Left cardiac atrium (tissue), 4 donors: Measurements from ENCODE around the gene EFHD1. TPM values are rescaled to one million over a fixed set of nuclear protein-coding genes. Genes with fewer than 3 reads are reported as not detected.

Experiments
- ATAC-seq, 2 donors: fragments of 200-7000 bp; cut with Tn5 transposase; one replicate each; pipeline ENCODE4 v1.9.1; 2020; ENCODE audit warnings: mild to moderate bottlenecking in 2 of 2, moderate library complexity in 2 of 2
- DNase-seq: peaks from one replicate; pipeline ENCODE4 v3.0.0-alpha.2; 2020
- intact Hi-C, 2 donors: fragments of 100-400 bp; cut with DNase I; formaldehyde crosslinking; loops; one replicate each; pipeline versions ENCODE4 v1.14.1 to v1.15.1; 2022 to 2023
- long read RNA-seq: library from polyadenylated mRNA; unstranded; transcript quantifications from one replicate; pipeline ENCODE4 v2.0.0, GENCODE V29; 2021
- total RNA-seq, 2 donors: library from RNA; stranded (reverse); fragmentation: NEBNext Ultra II Directional; extraction: Animal tissue kit (Norgen Biotek cat#: 25700); gene quantifications; one replicate each; pipeline ENCODE4 v1.2.1, GENCODE V29; 2021
- donor health status: DM: no; HTN: yes; CAD: no.
- donor health status: DM: no; HTN: yes; CAD: no; lungs with severe emphysema.
- donor health status: DM: yes; HTN: yes; CAD: no.
- donor health status: Dilated cardiomyopathy.

Gene EFHD1, protein sequence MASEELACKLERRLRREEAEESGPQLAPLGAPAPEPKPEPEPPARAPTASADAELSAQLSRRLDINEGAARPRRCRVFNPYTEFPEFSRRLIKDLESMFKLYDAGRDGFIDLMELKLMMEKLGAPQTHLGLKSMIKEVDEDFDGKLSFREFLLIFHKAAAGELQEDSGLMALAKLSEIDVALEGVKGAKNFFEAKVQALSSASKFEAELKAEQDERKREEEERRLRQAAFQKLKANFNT
- total RNA-seq, result 10 to 100 TPM; 16.9 to 19.3 TPM
- long read RNA-seq, partial matches to known transcripts, result 0 of 1 reads
- long read RNA-seq, other reads (novel, unspliced or antisense), result 0 of 1 reads

DNA sequence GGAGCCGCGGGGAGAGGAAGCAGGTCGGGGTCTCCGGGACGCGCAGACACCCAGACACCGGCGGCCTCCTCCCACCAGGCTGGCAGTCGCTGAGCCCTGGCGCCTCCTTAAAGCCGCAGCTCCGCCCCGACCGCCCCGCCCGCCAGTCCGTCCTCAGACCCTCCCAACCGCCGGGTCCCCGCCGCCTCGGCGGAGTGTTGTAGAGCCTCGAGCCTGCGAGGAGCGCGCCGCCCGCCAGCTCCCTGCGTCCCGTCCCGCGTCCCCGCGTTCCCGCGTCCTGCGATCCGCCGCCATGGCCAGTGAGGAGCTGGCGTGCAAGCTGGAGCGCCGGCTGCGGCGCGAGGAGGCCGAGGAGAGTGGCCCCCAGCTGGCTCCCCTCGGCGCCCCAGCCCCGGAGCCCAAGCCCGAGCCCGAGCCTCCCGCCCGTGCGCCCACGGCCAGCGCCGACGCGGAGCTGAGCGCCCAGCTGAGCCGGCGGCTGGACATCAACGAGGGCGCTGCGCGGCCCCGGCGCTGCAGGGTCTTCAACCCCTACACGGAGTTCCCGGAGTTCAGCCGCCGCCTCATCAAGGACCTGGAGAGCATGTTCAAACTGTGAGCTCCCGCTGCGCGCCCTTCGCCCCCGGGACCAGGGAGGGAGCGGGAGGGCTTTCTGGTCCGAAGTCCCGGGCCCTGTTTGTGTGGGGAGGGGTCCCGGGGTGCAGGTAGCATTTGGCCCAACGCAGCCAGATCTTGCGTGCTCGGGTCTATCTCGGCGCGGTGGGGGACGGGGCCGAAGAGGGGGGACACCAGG, at the start of gene EFHD1:
Gene EFHD1 (plus strand): TSS at position 192 of the 793 bp plus-strand sequence. CDS start 101 bp downstream, at position 293.
- DNase-seq (peak; percentile 82), ATAC-seq (peak; percentile 87 to 92)
- intact Hi-C loops, result no loop called here

DNA sequence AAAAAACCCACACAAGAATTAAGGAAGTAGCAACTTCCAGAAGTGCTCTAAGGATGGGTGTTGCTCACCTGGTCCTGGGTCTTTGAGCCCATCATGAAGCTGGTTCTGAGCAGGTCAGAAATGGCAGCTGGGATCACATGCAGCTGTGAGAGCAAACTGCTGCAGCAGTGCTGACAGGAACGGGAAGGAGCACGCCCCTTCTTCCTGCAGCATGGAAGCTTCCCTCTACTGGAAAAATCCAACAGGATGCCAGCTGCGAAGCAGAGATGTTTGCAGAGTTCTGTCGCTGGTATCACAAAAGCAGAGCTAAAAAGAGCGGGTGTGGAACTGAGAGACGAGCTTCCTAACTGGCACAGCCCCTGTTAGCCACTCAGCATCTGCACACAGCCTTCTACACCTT, 49.2 kb upstream of the EFHD1 start:
- DNase-seq (no peak), ATAC-seq (no peak)
- intact Hi-C loops, result no loop called here

DNA sequence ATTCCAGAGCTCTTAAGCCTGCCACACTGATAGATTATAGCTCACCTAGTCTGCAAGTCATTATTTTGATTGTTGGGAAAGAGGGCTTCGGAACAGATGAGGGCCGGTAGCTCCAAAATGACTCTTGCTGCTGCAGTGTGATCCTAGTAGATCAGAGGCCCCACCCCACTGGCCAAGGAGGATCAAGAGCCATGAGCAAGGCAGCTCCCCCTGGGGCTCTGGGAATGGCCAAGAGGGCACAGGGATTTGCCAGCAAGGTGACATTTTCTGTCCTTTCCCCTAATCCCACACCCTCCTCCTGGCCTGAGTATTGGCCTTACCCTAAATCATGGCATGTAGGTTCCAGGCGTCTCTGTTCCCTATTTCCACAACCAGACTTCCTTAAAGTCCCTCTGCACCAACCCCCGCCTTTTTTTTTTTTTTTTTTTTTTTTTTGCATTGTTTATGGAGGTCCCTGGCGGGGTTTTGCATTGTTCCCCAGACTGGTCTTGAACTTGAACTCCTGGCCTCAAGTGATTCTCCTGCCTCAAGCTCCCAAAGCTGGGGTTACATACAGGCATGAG, 46.4 kb upstream of the EFHD1 start:
- DNase-seq (no peak), ATAC-seq (no peak)
- intact Hi-C loops, result no loop called here

DNA sequence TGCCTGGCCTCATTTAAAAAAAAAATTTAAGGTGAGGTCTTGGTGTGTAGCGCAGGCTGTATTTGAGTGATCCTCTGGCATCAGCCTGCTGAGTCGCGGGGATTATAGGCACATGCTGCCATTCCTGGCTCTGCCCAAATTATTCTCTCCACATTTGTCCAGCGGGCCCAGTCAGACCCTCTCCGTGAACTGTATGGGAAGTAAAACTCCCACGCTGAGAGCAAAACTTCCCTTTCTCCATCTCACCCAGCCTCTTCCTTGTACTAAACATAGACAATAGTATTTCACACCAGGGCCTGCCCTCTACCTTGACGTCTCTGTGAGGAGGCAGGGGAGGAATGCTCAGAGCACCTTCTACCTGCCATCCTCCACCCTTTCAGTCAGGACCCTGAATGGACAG, 45.9 kb upstream of the EFHD1 start:
- ATAC-seq, result no peak
- intact Hi-C loops, result no loop called here
- DNase-seq, result no peak

GRCh38 chr2:232588031-232588430, 45.4 kb upstream of the EFHD1 start:
- DNase-seq (no peak), ATAC-seq (no peak)
- intact Hi-C loops, result no loop called here

DNA sequence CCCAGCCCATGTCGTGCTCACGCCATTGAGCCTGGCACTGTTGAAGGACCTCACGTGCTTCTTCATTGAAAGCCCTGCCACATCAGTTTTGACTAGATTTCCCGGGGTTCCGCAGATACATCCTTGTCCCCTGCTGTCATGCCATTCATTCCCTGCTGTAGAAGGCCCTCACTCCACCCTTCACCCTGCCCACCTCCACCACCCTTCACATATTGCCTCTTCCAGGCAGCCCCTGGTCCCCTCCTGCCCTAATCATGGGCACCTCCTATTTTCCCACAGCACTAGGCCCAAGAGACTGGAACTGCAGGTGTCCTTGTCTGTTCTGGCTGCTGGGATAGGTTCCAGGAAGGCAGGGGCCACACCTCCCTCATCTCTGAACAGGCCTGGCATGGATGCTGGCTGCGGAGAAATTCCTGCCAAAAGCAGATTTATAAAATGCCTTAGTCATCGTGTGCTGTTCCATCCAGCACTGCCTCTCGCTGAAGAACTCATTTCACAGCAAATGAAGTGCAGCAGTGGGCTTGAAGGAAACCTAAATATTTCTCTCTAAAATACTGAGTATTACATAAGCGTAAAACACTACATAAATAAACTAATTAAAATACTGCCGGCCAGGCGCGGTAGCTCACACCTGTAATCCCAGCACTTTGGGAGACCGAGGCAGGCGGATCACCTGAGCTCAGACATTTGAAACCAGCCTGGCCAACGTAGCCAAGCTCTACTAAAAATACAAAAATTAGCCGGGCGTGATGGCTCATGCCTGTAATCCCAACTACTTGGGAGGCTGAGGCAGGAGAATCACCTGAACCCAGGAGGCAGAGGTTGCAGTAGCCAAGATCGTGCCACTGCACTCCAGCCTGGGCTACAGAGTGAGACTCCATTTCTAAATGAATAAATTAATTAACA, 44.5 kb upstream of the EFHD1 start:
- DNase-seq (peak; percentile 57), ATAC-seq (peak; percentile 74 to 82)
- intact Hi-C loops, result no loop called here

GRCh38 chr2:232592772-232593395, 40.5 kb upstream of the EFHD1 start:
- intact Hi-C loops, result no loop called here
- DNase-seq, result no peak
- ATAC-seq, result peak in 1 of 2 donors; percentile 70

- ATAC-seq (no peak), DNase-seq (no peak)
- intact Hi-C loops, result no loop called here
These were observed 39.4 kb upstream of the EFHD1 start for GRCh38 chr2:232593982-232594381.

- no peak for ATAC-seq
These were observed 35.9 kb upstream of the EFHD1 start for GRCh38 chr2:232597362-232598079.

DNA sequence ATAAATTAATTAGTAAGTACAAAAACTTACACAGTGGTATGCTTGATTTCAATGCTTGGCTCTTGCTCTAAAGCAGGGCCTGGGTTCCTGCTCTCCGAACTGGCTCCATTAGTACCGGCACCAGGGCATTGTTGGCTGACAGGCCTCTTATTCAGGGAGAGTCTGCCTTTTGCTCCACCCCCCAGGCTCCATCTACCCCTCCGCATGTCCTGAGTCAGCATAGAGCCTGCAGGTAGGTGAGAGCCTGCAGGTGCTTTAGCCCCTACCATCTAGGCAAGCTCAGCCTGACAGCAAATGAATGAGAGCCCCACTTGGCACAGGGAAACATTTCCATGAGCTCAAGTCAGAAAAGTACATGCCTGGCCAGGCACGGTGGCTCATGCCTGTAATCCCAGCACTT, 35.1 kb upstream of the EFHD1 start:
- ATAC-seq, result no peak
- no peak for DNase-seq
- intact Hi-C loops, result no loop called here

More at GRCh38 chr2:232597362-232598079, 35.9 kb upstream of the EFHD1 start:
- no peak for DNase-seq
- intact Hi-C loops, result no loop called here

DNA sequence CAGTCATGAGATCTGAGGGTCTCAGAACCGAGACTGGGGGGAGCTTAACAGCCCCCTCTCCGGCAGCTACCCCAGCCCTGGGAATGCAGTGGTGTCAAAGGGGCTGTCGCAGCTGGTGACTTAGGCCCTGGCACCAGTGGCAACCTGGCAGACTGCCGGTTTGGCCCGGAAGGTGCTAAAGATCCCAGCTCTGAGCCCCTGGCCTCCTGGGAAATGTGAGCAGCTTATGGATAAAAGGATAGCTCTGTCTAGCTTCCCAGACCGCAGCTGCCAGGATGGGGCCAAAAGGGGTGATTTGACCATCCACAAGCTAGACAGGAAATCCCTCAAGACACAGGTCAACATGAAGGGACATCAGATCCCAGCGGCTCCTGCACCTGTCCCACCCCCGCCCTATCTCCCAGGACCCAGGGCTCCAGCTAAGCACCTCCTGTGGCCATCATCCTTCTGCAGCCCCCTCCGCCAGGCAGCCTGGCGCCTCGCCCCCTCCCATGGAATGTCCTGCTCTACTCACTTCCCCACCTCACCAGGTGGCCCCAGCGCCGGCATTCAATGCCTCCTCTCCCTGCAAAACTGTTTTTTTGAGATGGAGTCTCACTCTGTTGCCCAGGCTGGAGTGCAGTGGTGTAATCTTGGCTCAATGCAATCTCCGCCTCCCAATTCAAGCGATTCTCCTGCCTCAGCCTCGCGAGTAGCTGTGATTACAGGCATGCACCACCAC, 33.2 kb upstream of the EFHD1 start:
- DNase-seq (no peak), ATAC-seq (no peak)
- intact Hi-C loops, result no loop called here

DNA sequence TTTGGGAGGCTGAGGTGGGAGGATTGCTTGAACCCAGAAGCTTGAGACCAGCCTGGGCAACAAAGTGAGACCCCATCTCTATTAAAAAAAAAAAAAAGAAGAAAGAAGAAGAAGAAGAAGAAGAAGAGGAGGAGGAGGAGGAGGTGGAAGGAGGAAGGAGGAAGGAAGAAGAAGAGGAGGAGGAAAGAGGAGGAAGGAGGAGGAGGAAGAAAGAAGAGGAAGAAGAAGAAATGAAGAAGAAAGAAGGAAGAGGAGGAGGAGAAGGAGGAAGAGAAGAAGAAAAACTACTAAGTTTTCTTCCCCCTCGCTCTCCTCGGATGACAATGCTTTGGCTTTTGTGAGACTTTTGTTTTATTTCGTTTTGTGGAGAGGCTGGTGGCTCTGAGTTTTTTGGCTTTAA, 30.1 kb upstream of the EFHD1 start:
- intact Hi-C loops, result no loop called here
- no peak for DNase-seq
- ATAC-seq, result no peak

DNA sequence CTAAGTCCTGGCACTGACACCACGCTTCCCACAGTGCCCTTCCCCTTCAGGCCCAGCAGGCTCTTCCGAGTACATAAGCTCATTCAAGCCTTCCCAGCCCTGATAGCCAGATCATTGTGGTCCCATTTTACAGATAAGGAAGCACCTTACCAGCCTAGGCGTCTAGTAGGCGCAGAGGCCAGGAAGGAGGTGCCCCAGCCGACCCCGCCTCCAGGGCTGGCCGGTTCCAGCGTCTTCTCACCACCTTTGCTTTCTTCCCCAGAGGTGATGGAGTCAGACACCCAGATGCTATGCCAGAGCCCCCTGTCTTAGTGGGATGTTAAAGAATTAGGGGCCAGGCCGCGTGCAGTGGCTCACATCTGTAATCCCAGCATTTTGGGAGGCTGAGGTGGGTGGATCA, 28.9 kb upstream of the EFHD1 start:
- no peak for ATAC-seq
- DNase-seq, result no peak
- intact Hi-C loops, result no loop called here

GRCh38 chr2:232607011-232607410, 26.4 kb upstream of the EFHD1 start:
- no peak for ATAC-seq
- intact Hi-C loops, result loop anchor here in 1 of 2 donors (2.0 to 5.0 kb wide), 3 partner anchors 62 to 645 kb away; partner anchors contain the start of gene ATG16L1

DNA sequence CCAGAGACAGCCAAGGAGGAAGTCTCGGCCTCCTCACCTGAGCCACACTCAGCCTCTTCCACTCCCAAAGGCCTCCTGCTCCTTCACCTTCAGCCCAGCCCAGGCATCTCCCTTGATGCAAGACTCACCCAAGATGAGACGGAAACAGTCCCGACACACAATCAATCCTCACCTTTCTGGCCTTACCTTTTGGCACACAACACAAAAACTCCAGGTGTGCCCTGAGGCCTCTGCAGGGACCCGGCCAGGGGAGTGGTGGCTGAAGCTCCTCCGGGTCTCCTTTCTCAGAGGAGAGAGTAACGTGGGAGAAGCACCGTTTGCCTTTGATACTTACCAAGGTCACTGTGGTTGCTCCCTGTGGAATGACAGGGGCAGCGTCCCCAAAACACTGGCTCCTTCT, 23.8 kb upstream of the EFHD1 start:
- no peak for DNase-seq
- intact Hi-C loops, result loop anchor here (5.0 to 10.0 kb wide), 3 partner anchors 55 to 643 kb away; partner anchors contain the start of gene ATG16L1 (in 1 of the 2)
- no peak for ATAC-seq

More at GRCh38 chr2:232607011-232607410, 26.4 kb upstream of the EFHD1 start:
- no peak for DNase-seq

DNA sequence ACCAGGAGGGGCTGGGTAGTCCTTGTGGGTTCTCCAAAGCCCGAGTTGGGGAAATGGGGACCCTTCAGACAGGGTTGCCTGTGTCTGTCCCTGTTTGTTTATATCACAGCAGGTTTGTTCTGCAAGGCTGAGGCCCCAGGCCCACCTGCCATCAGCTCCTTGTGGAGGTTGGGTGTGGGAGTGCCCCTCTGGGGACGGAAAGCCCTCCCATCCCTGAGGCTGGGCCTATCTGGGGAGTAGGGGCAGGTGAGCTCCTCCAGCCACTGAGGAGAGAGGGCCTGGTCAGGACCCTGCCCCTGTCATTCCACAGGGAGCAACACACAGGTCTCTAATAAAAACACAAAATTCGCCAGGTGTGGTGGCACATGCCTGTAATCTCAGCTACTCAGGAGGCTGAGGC, 23.3 kb upstream of the EFHD1 start:
- no peak for ATAC-seq
- intact Hi-C loops, result loop anchor here in 1 of 2 donors (10.0 kb wide), 1 partner anchor 55 kb away; no protein-coding TSS in a partner anchor
- no peak for DNase-seq

DNA sequence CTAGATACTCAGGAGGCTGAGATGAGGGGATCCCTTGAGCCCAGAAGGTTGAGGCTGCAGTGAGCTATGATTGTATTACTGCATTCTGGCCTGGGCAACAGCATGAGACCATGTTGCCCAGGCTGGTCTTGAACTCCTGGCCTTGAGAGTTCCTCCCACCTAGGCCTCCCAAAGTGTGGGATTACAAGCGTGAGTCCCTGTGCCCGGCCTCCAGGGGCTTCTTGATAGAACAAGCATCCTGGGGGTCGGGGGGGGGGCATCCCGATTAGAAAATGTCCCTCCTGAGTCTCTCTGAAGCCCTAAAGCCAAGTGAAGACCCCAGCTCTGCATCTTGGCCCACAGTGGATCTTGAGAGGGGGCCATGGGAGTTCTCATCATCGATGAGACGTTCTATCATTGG, 22.3 kb upstream of the EFHD1 start:
- ATAC-seq (no peak), DNase-seq (no peak)
- intact Hi-C loops, result loop anchor here in 1 of 2 donors (10.0 kb wide), 1 partner anchor 54 kb away; no protein-coding TSS in a partner anchor
